Measurements from ENCODE around the gene TJP2.

Gene TJP2

DNA sequence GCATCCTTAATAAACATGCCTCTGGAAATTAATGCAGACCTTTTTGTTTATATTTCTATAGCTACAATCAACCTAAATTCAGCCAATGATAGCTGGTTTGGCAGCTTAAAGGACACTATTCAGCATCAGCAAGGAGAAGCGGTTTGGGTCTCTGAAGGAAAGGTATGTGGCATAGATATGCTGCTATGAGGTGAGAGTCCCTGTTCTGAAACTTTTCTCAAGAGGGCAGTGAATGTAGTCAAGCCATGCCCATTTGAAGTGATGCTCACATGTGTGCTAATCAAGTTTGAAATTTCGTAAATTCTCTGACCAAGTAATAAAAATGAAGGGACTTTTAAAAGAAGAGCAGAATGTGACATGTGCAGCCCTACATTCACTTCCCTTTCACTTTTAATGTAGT is 72.6 kb downstream of the TJP2 start:
- no peak for TF ChIP-seq CTCF (IDR thresholded peaks at IDR 0.05; ENCODE audit: low read depth, low read length, missing control alignments)
- no peak overlapping the region for H3K4me3 ChIP-seq (ENCODE audit: low read depth, low read length)
- in situ Hi-C loops (cut with HindIII; ENCODE audit: low sequenced_read_pairs): no loop called here
- no peak for DNase-seq (ENCODE audit: low read depth)

DNA sequence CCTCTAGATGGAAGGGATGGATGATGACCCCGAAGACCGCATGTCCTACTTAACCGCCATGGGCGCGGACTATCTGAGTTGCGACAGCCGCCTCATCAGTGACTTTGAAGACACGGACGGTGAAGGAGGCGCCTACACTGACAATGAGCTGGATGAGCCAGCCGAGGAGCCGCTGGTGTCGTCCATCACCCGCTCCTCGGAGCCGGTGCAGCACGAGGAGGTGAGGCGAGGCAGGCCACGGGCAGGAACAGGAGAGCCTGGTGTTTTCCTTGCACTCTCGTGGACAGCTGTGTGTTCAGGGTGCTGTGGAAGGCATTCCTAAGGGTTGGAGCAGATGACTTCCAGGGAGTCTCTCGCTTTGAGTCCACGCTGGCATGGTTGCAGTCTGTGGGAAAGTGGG is 73.9 kb downstream of the TJP2 start:
- in situ Hi-C loops (cut with HindIII; ENCODE audit: low sequenced_read_pairs): no loop called here
- TF ChIP-seq CTCF (IDR thresholded peaks at IDR 0.05; ENCODE audit: low read depth, low read length, missing control alignments): no peak
- H3K4me3 ChIP-seq (ENCODE audit: low read depth, low read length): no peak overlapping the region
- DNase-seq (ENCODE audit: low read depth): no peak

DNA sequence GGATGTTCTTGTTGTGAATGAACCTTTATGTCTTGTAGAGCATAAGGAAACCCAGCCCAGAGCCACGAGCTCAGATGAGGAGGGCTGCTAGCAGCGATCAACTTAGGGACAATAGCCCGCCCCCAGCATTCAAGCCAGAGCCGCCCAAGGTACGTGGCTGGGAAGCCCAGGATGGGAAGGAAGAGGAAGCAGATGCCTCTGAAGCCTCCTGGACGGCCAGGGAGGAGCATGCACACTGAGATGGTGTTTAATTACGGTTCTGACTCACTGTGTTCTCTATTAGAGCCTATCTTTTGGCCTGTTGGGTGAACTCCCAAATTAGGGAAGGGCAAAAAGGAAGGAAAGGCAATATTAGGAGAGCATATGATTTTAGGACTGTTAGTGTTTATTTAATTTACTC is 75.3 kb downstream of the TJP2 start:
- in situ Hi-C loops (cut with HindIII; ENCODE audit: low sequenced_read_pairs): no loop called here
- no peak for TF ChIP-seq CTCF (IDR thresholded peaks at IDR 0.05; ENCODE audit: low read depth, low read length, missing control alignments)
- DNase-seq (ENCODE audit: low read depth): no peak
- no peak overlapping the region for H3K4me3 ChIP-seq (ENCODE audit: low read depth, low read length)

DNA sequence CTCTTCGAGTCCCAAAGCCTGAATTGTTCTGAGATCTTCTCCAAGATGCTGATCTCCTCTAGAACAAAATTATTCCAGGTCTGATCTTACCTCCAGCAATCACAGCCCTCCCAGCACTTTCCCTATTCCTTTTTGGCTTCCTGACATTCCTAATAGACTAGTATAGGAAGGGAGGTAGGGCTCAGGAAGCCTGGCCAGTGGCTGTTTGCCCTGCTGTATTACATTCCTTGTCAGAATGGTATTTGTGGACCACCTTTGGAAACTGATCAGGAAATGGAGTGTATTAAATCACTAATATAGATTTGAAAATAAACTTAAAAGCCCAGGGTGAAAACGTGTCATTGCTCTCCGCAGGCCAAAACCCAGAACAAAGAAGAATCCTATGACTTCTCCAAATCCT is 76.6 kb downstream of the TJP2 start:
- TF ChIP-seq CTCF (IDR thresholded peaks at IDR 0.05; ENCODE audit: low read depth, low read length, missing control alignments): no peak
- H3K4me3 ChIP-seq (ENCODE audit: low read depth, low read length): no peak overlapping the region
- in situ Hi-C loops (cut with HindIII; ENCODE audit: low sequenced_read_pairs): no loop called here
- DNase-seq (ENCODE audit: low read depth): no peak

DNA sequence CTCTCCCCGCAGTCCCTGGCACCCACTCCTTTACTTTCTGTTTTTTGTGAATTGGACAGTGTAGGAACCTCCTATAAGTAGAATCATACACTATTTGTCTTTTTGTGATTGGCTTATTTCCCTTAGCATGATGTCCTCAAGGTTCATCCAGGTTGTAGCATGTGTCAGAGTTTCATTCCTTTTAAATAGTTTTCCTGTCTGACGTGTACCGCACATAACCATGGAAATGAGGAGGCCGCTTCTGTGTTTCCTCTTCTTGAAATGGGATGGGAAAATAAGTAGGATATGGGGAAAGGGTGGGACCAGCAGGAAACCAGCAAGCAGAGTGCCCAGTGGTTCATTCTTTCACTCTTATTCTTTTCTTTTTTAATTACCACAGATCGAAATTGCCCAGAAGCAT is 78.4 kb downstream of the TJP2 start:
- no peak for TF ChIP-seq CTCF (IDR thresholded peaks at IDR 0.05; ENCODE audit: low read depth, low read length, missing control alignments)
- no peak for DNase-seq (ENCODE audit: low read depth)
- in situ Hi-C loops (cut with HindIII; ENCODE audit: low sequenced_read_pairs): no loop called here
- H3K4me3 ChIP-seq (ENCODE audit: low read depth, low read length): no peak overlapping the region

GRCh38 chr9:69253057-69253456 is 79.0 kb downstream of the TJP2 start:
- no peak overlapping the region for H3K4me3 ChIP-seq (ENCODE audit: low read depth, low read length)
- peak; percentile 2 for DNase-seq (ENCODE audit: low read depth)
- TF ChIP-seq CTCF (IDR thresholded peaks at IDR 0.05; ENCODE audit: low read depth, low read length, missing control alignments): no peak
- in situ Hi-C loops (cut with HindIII; ENCODE audit: low sequenced_read_pairs): no loop called here

DNA sequence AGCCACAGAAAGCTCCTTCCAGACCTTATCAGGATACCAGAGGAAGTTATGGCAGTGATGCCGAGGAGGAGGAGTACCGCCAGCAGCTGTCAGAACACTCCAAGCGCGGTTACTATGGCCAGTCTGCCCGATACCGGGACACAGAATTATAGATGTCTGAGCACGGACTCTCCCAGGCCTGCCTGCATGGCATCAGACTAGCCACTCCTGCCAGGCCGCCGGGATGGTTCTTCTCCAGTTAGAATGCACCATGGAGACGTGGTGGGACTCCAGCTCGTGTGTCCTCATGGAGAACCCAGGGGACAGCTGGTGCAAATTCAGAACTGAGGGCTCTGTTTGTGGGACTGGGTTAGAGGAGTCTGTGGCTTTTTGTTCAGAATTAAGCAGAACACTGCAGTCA is 80.1 kb downstream of the TJP2 start:
- DNase-seq (ENCODE audit: low read depth): no peak
- no peak overlapping the region for H3K4me3 ChIP-seq (ENCODE audit: low read depth, low read length)
- no peak for TF ChIP-seq CTCF (IDR thresholded peaks at IDR 0.05; ENCODE audit: low read depth, low read length, missing control alignments)
- in situ Hi-C loops (cut with HindIII; ENCODE audit: low sequenced_read_pairs): no loop called here

All from astrocyte of the cerebellum (primary cell).